ENCODE measurements around the gene TGFBR3L. TPM values are rescaled to one million over a fixed set of nuclear protein-coding genes. Genes with fewer than 3 reads are reported as not detected.

TGFBR3L gene
- total and polyA plus RNA-seq, 10 of the 15 experiments (the other 5 are each of a cell fraction or from before 2014, with no cell fraction given) = 0.20 to 0.23 TPM; not detected in 8

DNA sequence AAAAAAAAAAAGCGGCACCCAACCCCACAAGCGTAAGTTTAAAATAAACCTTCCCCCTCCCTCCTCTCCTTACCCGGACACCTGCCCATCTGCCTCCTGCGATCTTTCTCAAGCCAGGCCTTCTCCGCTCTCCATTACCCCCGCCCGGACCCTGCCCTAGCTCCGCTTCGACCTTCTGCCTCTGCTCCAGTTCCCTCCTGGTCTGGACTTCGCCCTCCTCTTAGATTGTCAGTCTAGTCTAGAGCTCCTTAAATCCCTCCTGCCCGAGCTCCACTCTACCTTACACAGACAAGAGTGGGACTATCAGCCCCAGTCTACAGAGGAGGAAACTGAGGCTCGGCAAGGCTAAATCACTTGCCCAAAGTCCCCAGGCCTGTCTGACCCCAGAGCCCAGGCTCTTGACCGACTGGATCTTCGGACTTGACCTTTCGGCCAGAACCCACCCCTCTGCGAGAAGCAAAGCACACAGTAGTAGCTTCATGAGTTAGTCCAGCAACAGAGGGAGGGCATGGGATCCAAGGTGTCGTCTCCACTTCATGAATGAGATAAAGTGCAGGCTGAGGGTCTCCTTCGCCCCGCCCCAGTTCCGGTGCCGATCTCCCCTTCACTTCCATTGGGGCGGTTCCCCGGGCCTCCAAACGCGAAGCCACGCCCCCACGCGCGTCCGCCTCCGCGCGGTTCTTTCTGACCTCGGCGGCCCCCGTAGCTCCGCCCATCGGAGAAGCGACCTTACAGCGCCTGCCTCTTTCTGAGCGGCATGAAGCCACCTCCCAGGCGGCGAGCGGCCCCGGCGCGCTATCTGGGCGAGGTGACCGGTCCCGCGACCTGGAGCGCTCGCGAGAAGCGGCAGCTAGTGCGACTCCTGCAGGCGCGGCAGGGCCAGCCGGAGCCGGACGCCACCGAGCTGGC is 5.2 kb downstream of the TGFBR3L start, which contains the start of gene SNAPC2 (continued):
- TF ChIP-seq, protein P1, sequence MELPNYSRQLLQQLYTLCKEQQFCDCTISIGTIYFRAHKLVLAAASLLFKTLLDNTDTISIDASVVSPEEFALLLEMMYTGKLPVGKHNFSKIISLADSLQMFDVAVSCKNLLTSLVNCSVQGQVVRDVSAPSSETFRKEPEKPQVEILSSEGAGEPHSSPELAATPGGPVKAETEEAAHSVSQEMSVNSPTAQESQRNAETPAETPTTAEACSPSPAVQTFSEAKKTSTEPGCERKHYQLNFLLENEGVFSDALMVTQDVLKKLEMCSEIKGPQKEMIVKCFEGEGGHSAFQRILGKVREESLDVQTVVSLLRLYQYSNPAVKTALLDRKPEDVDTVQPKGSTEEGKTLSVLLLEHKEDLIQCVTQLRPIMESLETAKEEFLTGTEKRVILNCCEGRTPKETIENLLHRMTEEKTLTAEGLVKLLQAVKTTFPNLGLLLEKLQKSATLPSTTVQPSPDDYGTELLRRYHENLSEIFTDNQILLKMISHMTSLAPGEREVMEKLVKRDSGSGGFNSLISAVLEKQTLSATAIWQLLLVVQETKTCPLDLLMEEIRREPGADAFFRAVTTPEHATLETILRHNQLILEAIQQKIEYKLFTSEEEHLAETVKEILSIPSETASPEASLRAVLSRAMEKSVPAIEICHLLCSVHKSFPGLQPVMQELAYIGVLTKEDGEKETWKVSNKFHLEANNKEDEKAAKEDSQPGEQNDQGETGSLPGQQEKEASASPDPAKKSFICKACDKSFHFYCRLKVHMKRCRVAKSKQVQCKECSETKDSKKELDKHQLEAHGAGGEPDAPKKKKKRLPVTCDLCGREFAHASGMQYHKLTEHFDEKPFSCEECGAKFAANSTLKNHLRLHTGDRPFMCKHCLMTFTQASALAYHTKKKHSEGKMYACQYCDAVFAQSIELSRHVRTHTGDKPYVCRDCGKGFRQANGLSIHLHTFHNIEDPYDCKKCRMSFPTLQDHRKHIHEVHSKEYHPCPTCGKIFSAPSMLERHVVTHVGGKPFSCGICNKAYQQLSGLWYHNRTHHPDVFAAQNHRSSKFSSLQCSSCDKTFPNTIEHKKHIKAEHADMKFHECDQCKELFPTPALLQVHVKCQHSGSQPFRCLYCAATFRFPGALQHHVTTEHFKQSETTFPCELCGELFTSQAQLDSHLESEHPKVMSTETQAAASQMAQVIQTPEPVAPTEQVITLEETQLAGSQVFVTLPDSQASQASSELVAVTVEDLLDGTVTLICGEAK (IDR thresholded peaks at IDR 0.05; ENCODE audit: borderline replicate concordance) = peak; percentile 19; the same call in 1 of the 2 replicates
- no peak for TF ChIP-seq STAT3 (IDR thresholded peaks at IDR 0.05; ENCODE audit: low read depth, low read length)
- TF ChIP-seq SREBF2 (IDR thresholded peaks at IDR 0.05; ENCODE audit: low read length) = no peak
- TF ChIP-seq RELA (IDR thresholded peaks at IDR 0.05; ENCODE audit: borderline replicate concordance, partially characterized antibody) = no peak
- TF ChIP-seq ZZZ3 (IDR thresholded peaks at IDR 0.05; ENCODE audit: control insufficient read depth, insufficient read length, low read depth) = no peak
- no peak for TF ChIP-seq NRF1 (conservative IDR thresholded peaks at IDR 0.05; ENCODE audit: low read depth, low read length)
- peak; percentile 44 for TF ChIP-seq CREM (IDR thresholded peaks at IDR 0.05; ENCODE audit: low read depth)
- peak; percentile 67 for TF ChIP-seq CREB1 (IDR thresholded peaks at IDR 0.05; ENCODE audit: low read depth)
- no peak for TF ChIP-seq SRF (IDR thresholded peaks at IDR 0.05; ENCODE audit: low read depth in 2 of 2, low read length in 2 of 2)
- no peak for TF ChIP-seq PAX5 (IDR thresholded peaks at IDR 0.05; ENCODE audit: borderline replicate concordance, low read depth, low read length)
- TF ChIP-seq, protein P2, sequence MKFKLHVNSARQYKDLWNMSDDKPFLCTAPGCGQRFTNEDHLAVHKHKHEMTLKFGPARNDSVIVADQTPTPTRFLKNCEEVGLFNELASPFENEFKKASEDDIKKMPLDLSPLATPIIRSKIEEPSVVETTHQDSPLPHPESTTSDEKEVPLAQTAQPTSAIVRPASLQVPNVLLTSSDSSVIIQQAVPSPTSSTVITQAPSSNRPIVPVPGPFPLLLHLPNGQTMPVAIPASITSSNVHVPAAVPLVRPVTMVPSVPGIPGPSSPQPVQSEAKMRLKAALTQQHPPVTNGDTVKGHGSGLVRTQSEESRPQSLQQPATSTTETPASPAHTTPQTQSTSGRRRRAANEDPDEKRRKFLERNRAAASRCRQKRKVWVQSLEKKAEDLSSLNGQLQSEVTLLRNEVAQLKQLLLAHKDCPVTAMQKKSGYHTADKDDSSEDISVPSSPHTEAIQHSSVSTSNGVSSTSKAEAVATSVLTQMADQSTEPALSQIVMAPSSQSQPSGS (IDR thresholded peaks at IDR 0.05; ENCODE audit: low read length) = no peak
- no peak for TF ChIP-seq KAT2A (conservative IDR thresholded peaks at IDR 0.05; ENCODE audit: control insufficient read depth, low read depth, low read length)
- no peak for TF ChIP-seq ZNF274 (IDR thresholded peaks at IDR 0.05; ENCODE audit: insufficient read depth, insufficient read length)
- TF ChIP-seq TARDBP (IDR thresholded peaks at IDR 0.05; ENCODE audit: borderline replicate concordance) = no peak
- 0 out of 2 replicates have a peak, but pooled peaks have one; percentile 41 for TF ChIP-seq BRCA1 (IDR thresholded peaks at IDR 0.05; ENCODE audit: low read depth, low read length)
- no peak for TF ChIP-seq EED (IDR thresholded peaks at IDR 0.05; ENCODE audit: low read depth)
- no peak for TF ChIP-seq POLR2AphosphoS2 (IDR thresholded peaks at IDR 0.05; ENCODE audit: low read depth, low read length)
- no peak for TF ChIP-seq MYB (IDR thresholded peaks at IDR 0.05; ENCODE audit: borderline replicate concordance, low read depth, low read length)
- TF ChIP-seq SREBF1 (IDR thresholded peaks at IDR 0.05; ENCODE audit: low read length) = no peak
- no peak for TF ChIP-seq FOXK2 (IDR thresholded peaks at IDR 0.05)
- TF ChIP-seq CBX5 (IDR thresholded peaks at IDR 0.05; ENCODE audit: low read depth) = no peak
- TF ChIP-seq, protein P3, sequence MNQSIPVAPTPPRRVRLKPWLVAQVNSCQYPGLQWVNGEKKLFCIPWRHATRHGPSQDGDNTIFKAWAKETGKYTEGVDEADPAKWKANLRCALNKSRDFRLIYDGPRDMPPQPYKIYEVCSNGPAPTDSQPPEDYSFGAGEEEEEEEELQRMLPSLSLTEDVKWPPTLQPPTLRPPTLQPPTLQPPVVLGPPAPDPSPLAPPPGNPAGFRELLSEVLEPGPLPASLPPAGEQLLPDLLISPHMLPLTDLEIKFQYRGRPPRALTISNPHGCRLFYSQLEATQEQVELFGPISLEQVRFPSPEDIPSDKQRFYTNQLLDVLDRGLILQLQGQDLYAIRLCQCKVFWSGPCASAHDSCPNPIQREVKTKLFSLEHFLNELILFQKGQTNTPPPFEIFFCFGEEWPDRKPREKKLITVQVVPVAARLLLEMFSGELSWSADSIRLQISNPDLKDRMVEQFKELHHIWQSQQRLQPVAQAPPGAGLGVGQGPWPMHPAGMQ (IDR thresholded peaks at IDR 0.05; ENCODE audit: borderline replicate concordance) = no peak
- TF ChIP-seq NR2F1 (conservative IDR thresholded peaks at IDR 0.05) = no peak; the same call in none of the 2 replicates
- TF ChIP-seq, protein P4, sequence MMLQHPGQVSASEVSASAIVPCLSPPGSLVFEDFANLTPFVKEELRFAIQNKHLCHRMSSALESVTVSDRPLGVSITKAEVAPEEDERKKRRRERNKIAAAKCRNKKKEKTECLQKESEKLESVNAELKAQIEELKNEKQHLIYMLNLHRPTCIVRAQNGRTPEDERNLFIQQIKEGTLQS (IDR thresholded peaks at IDR 0.05; ENCODE audit: borderline replicate concordance, extremely low read depth, low read depth, low read length) = no peak

Measured in GM12878 (cell line).